Loucy (cell line): ENCODE data around the gene MYOM3.

Source experiments
- H2AFZ ChIP-seq: fragments of 200-600 bp; sonication (generic); 2 replicates; pipeline ENCODE4 v1.6.0; 2016; ENCODE audit warnings: antibody characterized with exemption, mild to moderate bottlenecking, low read length, moderate library complexity
- H3F3A ChIP-seq: fragments of 200-600 bp; 2 replicates; pipeline ENCODE4 v1.6.0; 2016; ENCODE audit warnings: antibody characterized with exemption, low read depth, mild to moderate bottlenecking
- H3K27me3 ChIP-seq: fragments of 200-600 bp; sonication (generic); 2 replicates; pipeline ENCODE4 v1.6.1; 2014; ENCODE audit warnings: low read length, mild to moderate bottlenecking; ENCODE audit not compliant: insufficient read depth, poor library complexity, severe bottlenecking
- H3K36me3 ChIP-seq: fragments of 200-600 bp; sonication (generic); 2 replicates; pipeline ENCODE4 v1.6.1; 2016; ENCODE audit warnings: low read length; ENCODE audit not compliant: insufficient read depth
- H3K4me1 ChIP-seq: fragments of 200-600 bp; sonication (generic); 2 replicates; pipeline ENCODE4 v1.5.1; 2014; ENCODE audit warnings: low read length, mild to moderate bottlenecking; ENCODE audit not compliant: insufficient read depth, poor library complexity, severe bottlenecking
- H3K4me2 ChIP-seq: fragments of 200-600 bp; sonication (generic); 2 replicates; pipeline ENCODE4 v1.6.0; 2014; ENCODE audit warnings: antibody characterized with exemption, low read length, low read depth, mild to moderate bottlenecking; ENCODE audit not compliant: poor library complexity, severe bottlenecking
- H3K4me3 ChIP-seq: fragments of 200-600 bp; sonication (generic); 2 replicates; pipeline ENCODE4 v1.5.1; 2014; ENCODE audit warnings: low read length, mild to moderate bottlenecking, mixed read lengths; ENCODE audit not compliant: poor library complexity, severe bottlenecking
- H3K79me2 ChIP-seq: fragments of 200-600 bp; sonication (generic); 2 replicates; pipeline ENCODE4 v1.6.1; 2014; ENCODE audit warnings: low read length; ENCODE audit not compliant: insufficient read depth
- H3K9ac ChIP-seq: fragments of 200-600 bp; sonication (generic); 2 replicates; pipeline ENCODE4 v1.6.0; 2014; ENCODE audit warnings: mild to moderate bottlenecking, low read depth, low read length, moderate library complexity; ENCODE audit not compliant: poor library complexity, severe bottlenecking
- H3K9me2 ChIP-seq: fragments of 200-600 bp; sonication (generic); replicated peaks from 2 replicates; pipeline ENCODE4 v1.6.1; 2016; ENCODE audit warnings: low read depth, low read length, mixed read lengths
- H3K9me3 ChIP-seq: fragments of 200-600 bp; sonication (generic); 2 replicates; pipeline ENCODE4 v1.6.1; 2014; ENCODE audit warnings: mild to moderate bottlenecking, antibody characterized with exemption, low read length, low read depth; ENCODE audit not compliant: insufficient read depth
- H4K20me1 ChIP-seq: fragments of 200-600 bp; sonication (generic); 2 replicates; pipeline ENCODE4 v1.6.0; 2014; ENCODE audit warnings: antibody characterized with exemption, low read length, mild to moderate bottlenecking; ENCODE audit not compliant: insufficient read depth, poor library complexity, severe bottlenecking
- CTCF ChIP-seq: fragments of 200-600 bp; sonication (generic); conservative IDR thresholded peaks from 2 replicates; pipeline ENCODE4 v1.5.1; 2014; ENCODE audit warnings: mild to moderate bottlenecking, antibody characterized with exemption, low read length
- EZH2phosphoT487 ChIP-seq: fragments of 200-600 bp; IDR thresholded peaks from 2 replicates; pipeline ENCODE4 v1.6.1; 2018; ENCODE audit warnings: antibody characterized with exemption, mild to moderate bottlenecking, moderate library complexity, borderline replicate concordance

Gene MYOM3

GRCh38 chr1:24109686-24110475 lies 2.1 kb downstream of the MYOM3 start:
- H3K27me3 ChIP-seq: no peaks in the 10 kb centered on the region
- no peaks in the 10 kb centered on the region for H3F3A ChIP-seq
- no peak overlapping the region for H3K9ac ChIP-seq
- no peak for TF ChIP-seq CTCF
- no peak for TF ChIP-seq EZH2phosphoT487
- H3K36me3 ChIP-seq: no peaks in the 10 kb centered on the region
- no peak overlapping the region for H3K4me3 ChIP-seq
- H4K20me1 ChIP-seq: no peaks in the 10 kb centered on the region
- H3K9me2 ChIP-seq: no peaks in the 10 kb centered on the region
- no peak overlapping the region for H3K4me2 ChIP-seq
- H3K9me3 ChIP-seq: no peaks in the 10 kb centered on the region
- no peaks in the 10 kb centered on the region for H3K79me2 ChIP-seq
- H3K4me1 ChIP-seq: peaks cover 5% of the 10 kb centered on the region
- H2AFZ ChIP-seq: no peak overlapping the region

- no peaks in the 10 kb centered on the region for H3K9me3 ChIP-seq
- no peak overlapping the region for H3K9ac ChIP-seq
- H3K9me2 ChIP-seq: no peaks in the 10 kb centered on the region
- no peak for TF ChIP-seq EZH2phosphoT487
- TF ChIP-seq CTCF: no peak
- H3K4me1 ChIP-seq: peaks cover 5% of the 10 kb centered on the region
- no peaks in the 10 kb centered on the region for H3K79me2 ChIP-seq
- H3K36me3 ChIP-seq: no peaks in the 10 kb centered on the region
- no peak overlapping the region for H3K4me2 ChIP-seq
- H4K20me1 ChIP-seq: no peaks in the 10 kb centered on the region
- H3K27me3 ChIP-seq: no peaks in the 10 kb centered on the region
- no peaks in the 10 kb centered on the region for H3F3A ChIP-seq
- H3K4me3 ChIP-seq: no peak overlapping the region
- no peak overlapping the region for H2AFZ ChIP-seq
Measured at GRCh38 chr1:24109166-24109483, 2.8 kb downstream of the MYOM3 start.

GRCh38 chr1:24108334-24109165 lies 3.4 kb downstream of the MYOM3 start:
- no peak overlapping the region for H3K4me3 ChIP-seq
- H3K79me2 ChIP-seq: no peaks in the 10 kb centered on the region
- no peak overlapping the region for H3K4me2 ChIP-seq
- H2AFZ ChIP-seq: no peak overlapping the region
- no peak overlapping the region for H3K9ac ChIP-seq
- peaks cover 5% of the 10 kb centered on the region for H3K4me1 ChIP-seq
- TF ChIP-seq CTCF (no peak), EZH2phosphoT487 (no peak)
- no peaks in the 10 kb centered on the region for H3F3A ChIP-seq
- no peaks in the 10 kb centered on the region for H3K27me3 ChIP-seq
- no peaks in the 10 kb centered on the region for H3K9me3 ChIP-seq
- H3K36me3 ChIP-seq: no peaks in the 10 kb centered on the region
- H3K9me2 ChIP-seq: no peaks in the 10 kb centered on the region
- H4K20me1 ChIP-seq: no peaks in the 10 kb centered on the region
